Lower leg skin (tissue), 4 donors: ENCODE results near the gene SCP2. TPM values are rescaled to one million over a fixed set of nuclear protein-coding genes. Genes with fewer than 3 reads are reported as not detected.

Experiments used
- DNase-seq, 2 donors: peaks; one replicate each; pipeline ENCODE4 v3.0.0-alpha.2; 2019; ENCODE audit warnings: low spot score in 2 of 2
- H3K4me3 ChIP-seq: fragments of 200-600 bp; sonication (generic); 2 replicates; pipeline ENCODE4 v1.5.1; 2017; ENCODE audit warnings: mild to moderate bottlenecking, low read depth; ENCODE audit not compliant: poor library complexity, severe bottlenecking
- CTCF ChIP-seq, 3 donors: fragments of 450-650 bp; IDR thresholded peaks; one replicate each; pipeline ENCODE4 v1.5.1; 2016; ENCODE audit warnings: antibody characterized with exemption in 3 of 3, mild to moderate bottlenecking in 3 of 3, moderate library complexity in 2 of 3
- POLR2A ChIP-seq, 2 donors: fragments of 450-650 bp; IDR thresholded peaks; one replicate each; pipeline ENCODE4 v1.6.1; 2016 to 2017; ENCODE audit warnings: antibody characterized with exemption in 2 of 2, mild to moderate bottlenecking in 1 of 2, moderate library complexity in 1 of 2
- WGBS, 2 donors: methylation state at CpG; one replicate each; pipeline ENCODE4 v1.1.5; 2018; 5-methylcytosine and 5-hydroxymethylcytosine counted together
- intact Hi-C: fragments of 100-400 bp; cut with DNase I; formaldehyde crosslinking; loops from one replicate; pipeline ENCODE4 v1.15.0; 2023; ENCODE audit warnings: low total_unique reads
- total RNA-seq, 4 donors: library from RNA; depleted of rRNA; stranded (reverse); fragments of >200 nt; gene quantifications; one replicate each; pipeline ENCODE4 v1.1.0, GENCODE V29; 2016

SCP2 gene
- total RNA-seq, 4 donors from 2014 or later, result 79.4 to 124 (median 106) TPM

DNA sequence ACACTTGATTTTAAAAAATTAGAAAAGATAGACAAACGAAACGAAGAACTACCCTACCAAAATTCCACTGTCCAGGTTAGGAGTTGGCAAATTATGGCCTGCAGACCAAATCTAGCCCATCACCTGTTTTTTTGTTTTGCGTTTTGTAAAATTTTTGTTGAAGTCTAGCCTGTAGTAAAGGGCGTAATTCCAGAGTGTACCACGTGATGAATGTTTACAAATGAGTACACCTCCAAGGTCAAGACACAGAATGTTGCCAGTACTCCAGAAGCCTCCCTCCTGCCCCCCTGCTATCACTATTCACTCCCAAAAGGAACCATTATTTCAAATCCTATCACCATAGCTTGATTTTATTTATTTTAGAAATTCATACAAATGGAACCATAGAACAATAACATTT lies 117.8 kb downstream of the SCP2 start:
- intact Hi-C loops, result no loop called here
- no peak overlapping the region for H3K4me3 ChIP-seq
- 84 to 85% methylated on average over 5 of the region's 5 CpGs for WGBS, 2 donors
- no peak for TF ChIP-seq POLR2A (IDR thresholded peaks at IDR 0.05)
- no peak for TF ChIP-seq CTCF (IDR thresholded peaks at IDR 0.05)
- no peak for DNase-seq

- 46 to 52% methylated on average over 2 of the region's 2 CpGs for WGBS, 2 donors
- no peak for DNase-seq
- intact Hi-C loops, result no loop called here
- TF ChIP-seq POLR2A (IDR thresholded peaks at IDR 0.05) (no peak), CTCF (IDR thresholded peaks at IDR 0.05) (no peak)
- no peak overlapping the region for H3K4me3 ChIP-seq
These were observed 119.9 kb downstream of the SCP2 start for GRCh38 chr1:53046930-53047329.

GRCh38 chr1:53047737-53048736 lies 121.0 kb downstream of the SCP2 start:
- TF ChIP-seq POLR2A (IDR thresholded peaks at IDR 0.05), result no peak
- TF ChIP-seq CTCF (IDR thresholded peaks at IDR 0.05), result no peak
- WGBS, 2 donors, result 68 to 73% methylated on average over 5 of the region's 5 CpGs
- no peak overlapping the region for H3K4me3 ChIP-seq
- DNase-seq, result no peak
- intact Hi-C loops, result no loop called here

GRCh38 chr1:53048960-53049573 lies 122.0 kb downstream of the SCP2 start:
- WGBS, 2 donors, result 73 to 83% methylated on average over 3 of the region's 3 CpGs
- intact Hi-C loops, result no loop called here
- H3K4me3 ChIP-seq, result no peak overlapping the region
- no peak for DNase-seq
- TF ChIP-seq CTCF (IDR thresholded peaks at IDR 0.05) (no peak), POLR2A (IDR thresholded peaks at IDR 0.05) (no peak)

- no peak for TF ChIP-seq POLR2A (IDR thresholded peaks at IDR 0.05)
- no peak for TF ChIP-seq CTCF (IDR thresholded peaks at IDR 0.05)
- WGBS, 2 donors, result 81 to 86% methylated on average over 3 of the region's 3 CpGs
- intact Hi-C loops, result no loop called here
- no peak overlapping the region for H3K4me3 ChIP-seq
- no peak for DNase-seq
These were observed 122.5 kb downstream of the SCP2 start for GRCh38 chr1:53049574-53049967.
